GM18499 (cell line): ENCODE data around the gene GBP5.
"Not testable (repeated sequence)": the region's sequence is repeated elsewhere in the genome, so short reads cannot be mapped to it uniquely, and the experiment has no call there.

Experiments used
- ATAC-seq: cut with Tn5 transposase; IDR thresholded peaks from one replicate; pipeline ENCODE4 v1.9.1; 2021; ENCODE audit warnings: moderate number of reproducible peaks; ENCODE audit not compliant: insufficient read depth, unreplicated experiment

The GBP5 gene

GRCh38 chr1:89284078-89284763 is 11.6 kb upstream of the GBP5 start:
- ATAC-seq = not testable (repeated sequence)

- no peak for ATAC-seq
Observed at GRCh38 chr1:89280766-89281165, 8.1 kb upstream of the GBP5 start.

- no peak for ATAC-seq
Observed at GRCh38 chr1:89279011-89279466, 6.4 kb upstream of the GBP5 start.

- ATAC-seq = no peak
Observed at GRCh38 chr1:89277725-89278124, 5.1 kb upstream of the GBP5 start.

GRCh38 chr1:89276690-89277089 is 4.0 kb upstream of the GBP5 start:
- ATAC-seq = no peak

- ATAC-seq = no peak
Observed at GRCh38 chr1:89274411-89274857, 1.8 kb upstream of the GBP5 start.

- ATAC-seq = no peak
Observed at GRCh38 chr1:89273324-89273778, 691 bp upstream of the GBP5 start.

- no peak for ATAC-seq
Observed at GRCh38 chr1:89271341-89272015, 1.2 kb downstream of the GBP5 start.

- ATAC-seq = no peak
Observed at GRCh38 chr1:89270423-89270822, 2.2 kb downstream of the GBP5 start.

- ATAC-seq = no peak
Observed at GRCh38 chr1:89269277-89269676, 3.4 kb downstream of the GBP5 start.

GRCh38 chr1:89262643-89263042 is 10.0 kb downstream of the GBP5 start:
- ATAC-seq = no peak

GRCh38 chr1:89261926-89262515 is 10.6 kb downstream of the GBP5 start:
- ATAC-seq = no peak

GRCh38 chr1:89260566-89261255 is 11.9 kb downstream of the GBP5 start:
- ATAC-seq = no peak

- no peak for ATAC-seq
Observed at GRCh38 chr1:89260042-89260441, 12.6 kb downstream of the GBP5 start.

GRCh38 chr1:89259283-89259971 is 13.2 kb downstream of the GBP5 start:
- ATAC-seq = no peak

- no peak for ATAC-seq
Observed at GRCh38 chr1:89257041-89257440, 15.6 kb downstream of the GBP5 start.

GRCh38 chr1:89255581-89255980 is 17.1 kb downstream of the GBP5 start:
- not testable (repeated sequence) for ATAC-seq

- no peak for ATAC-seq
Observed at GRCh38 chr1:89254658-89255287, 17.9 kb downstream of the GBP5 start.

GRCh38 chr1:89243046-89243445 is 29.6 kb downstream of the GBP5 start:
- no peak for ATAC-seq
